ENCODE results near the gene DOP1B. TPM values are rescaled to one million over a fixed set of nuclear protein-coding genes. Genes with fewer than 3 reads are reported as not detected.

Gene DOP1B
- total RNA-seq, 4 donors from 2014 or later, result 20.0 to 47.3 (median 33.5) TPM

- no peak overlapping the region for H3K4me3 ChIP-seq (ENCODE audit: low read depth, poor library complexity, severe bottlenecking)
- no peak for DNase-seq (ENCODE audit: low spot score in 2 of 2)
- intact Hi-C loops (cut with DNase I; ENCODE audit: low total_unique reads), result loop anchor here (10.0 kb wide), 1 partner anchor 72 kb away; no protein-coding TSS in a partner anchor
- WGBS, 2 donors, result 85 to 87% methylated on average over 10 of the region's 10 CpGs
- TF ChIP-seq POLR2A (IDR thresholded peaks at IDR 0.05), result no peak
Measured at GRCh38 chr21:36202726-36203602, 46.3 kb downstream of the DOP1B start.

- DNase-seq (ENCODE audit: low spot score in 2 of 2), result no peak
- intact Hi-C loops (cut with DNase I; ENCODE audit: low total_unique reads), result loop anchor here (10.0 kb wide), 1 partner anchor 71 kb away; no protein-coding TSS in a partner anchor
Measured at GRCh38 chr21:36203603-36203889, 46.9 kb downstream of the DOP1B start.

GRCh38 chr21:36204980-36205379 lies 48.4 kb downstream of the DOP1B start:
- intact Hi-C loops (cut with DNase I; ENCODE audit: low total_unique reads), result loop anchor here (5.0 to 10.0 kb wide), 2 partner anchors 53 to 70 kb away; no protein-coding TSS in a partner anchor
- H3K4me3 ChIP-seq (ENCODE audit: low read depth, poor library complexity, severe bottlenecking), result no peak overlapping the region
- DNase-seq (ENCODE audit: low spot score in 2 of 2), result no peak
- TF ChIP-seq POLR2A (IDR thresholded peaks at IDR 0.05) (no peak), CTCF (IDR thresholded peaks at IDR 0.05) (no peak)
- WGBS, 2 donors, result 95 to 97% methylated on average over 6 of the region's 6 CpGs

More at GRCh38 chr21:36203603-36203889, 46.9 kb downstream of the DOP1B start:
- no peak overlapping the region for H3K4me3 ChIP-seq (ENCODE audit: low read depth, poor library complexity, severe bottlenecking)
- TF ChIP-seq POLR2A (IDR thresholded peaks at IDR 0.05) (no peak), CTCF (IDR thresholded peaks at IDR 0.05) (no peak)
- WGBS, 2 donors, result 16 to 17% methylated on average over 1 of the region's 1 CpG

- TF ChIP-seq CTCF (IDR thresholded peaks at IDR 0.05) (no peak), POLR2A (IDR thresholded peaks at IDR 0.05) (no peak)
- intact Hi-C loops (cut with DNase I; ENCODE audit: low total_unique reads), result loop anchor here (5.0 to 10.0 kb wide), 2 partner anchors 54 to 69 kb away; no protein-coding TSS in a partner anchor
- no peak overlapping the region for H3K4me3 ChIP-seq (ENCODE audit: low read depth, poor library complexity, severe bottlenecking)
- 89 to 95% methylated on average over 5 of the region's 5 CpGs for WGBS, 2 donors
- DNase-seq (ENCODE audit: low spot score in 2 of 2), result no peak
Measured at GRCh38 chr21:36205962-36206361, 49.3 kb downstream of the DOP1B start.

Other genes starting within 250 kb of the DOP1B start
- gene SETD4, start 96.3 kb upstream of the DOP1B start, total RNA-seq, result 10 to 100 TPM; 21.1 to 41.6 (median 30.1) TPM
- 100 to 1,000 TPM; 312 to 945 (median 473) TPM for gene CBR1, start 86.8 kb upstream of the DOP1B start, total RNA-seq
- gene CBR3, start 21.7 kb upstream of the DOP1B start, total RNA-seq, result 10 to 100 TPM; 21.3 to 45.9 (median 37.9) TPM
- gene MORC3, start 163.4 kb downstream of the DOP1B start, total RNA-seq, result 10 to 100 TPM; 47.4 to 71.3 (median 56.8) TPM
- gene CHAF1B, start 228.6 kb downstream of the DOP1B start, total RNA-seq, result 1 to 10 TPM; 1.6 to 3.0 (median 2.1) TPM

Measured in lower leg skin (tissue), 4 donors.